ENCODE results near the gene CBARP. TPM values are rescaled to one million over a fixed set of nuclear protein-coding genes. Genes with fewer than 3 reads are reported as not detected.
A peak's percentile ranks its signal among the peaks of the same experiment; 100 is the strongest.

The CBARP gene
- total RNA-seq, 2 donors from 2014 or later, result 21.5 to 28.5 TPM

- H3K27ac ChIP-seq (ENCODE audit: low read depth, low read length), result peak overlapping the region; percentile 96
- peaks cover 23% of the 10 kb centered on the region for H3K4me1 ChIP-seq (ENCODE audit: control insufficient read depth, insufficient read depth, low read length)
- H3K9ac ChIP-seq (ENCODE audit: extremely low read depth, low read length, poor library complexity, severe bottlenecking), result peak overlapping the region; percentile 91
- peaks cover 37% of the 10 kb centered on the region for H3K4me1 Mint-ChIP-seq
- H3K4me3 ChIP-seq (ENCODE audit: low read length), result peak overlapping the region; percentile 86
- peaks cover 9% of the 10 kb centered on the region for H3K27me3 ChIP-seq (ENCODE audit: control insufficient read depth, insufficient read depth, low read length, poor library complexity, severe bottlenecking)
- peak overlapping the region; percentile 82 for H3K4me3 Mint-ChIP-seq
- TF ChIP-seq, protein P1, sequence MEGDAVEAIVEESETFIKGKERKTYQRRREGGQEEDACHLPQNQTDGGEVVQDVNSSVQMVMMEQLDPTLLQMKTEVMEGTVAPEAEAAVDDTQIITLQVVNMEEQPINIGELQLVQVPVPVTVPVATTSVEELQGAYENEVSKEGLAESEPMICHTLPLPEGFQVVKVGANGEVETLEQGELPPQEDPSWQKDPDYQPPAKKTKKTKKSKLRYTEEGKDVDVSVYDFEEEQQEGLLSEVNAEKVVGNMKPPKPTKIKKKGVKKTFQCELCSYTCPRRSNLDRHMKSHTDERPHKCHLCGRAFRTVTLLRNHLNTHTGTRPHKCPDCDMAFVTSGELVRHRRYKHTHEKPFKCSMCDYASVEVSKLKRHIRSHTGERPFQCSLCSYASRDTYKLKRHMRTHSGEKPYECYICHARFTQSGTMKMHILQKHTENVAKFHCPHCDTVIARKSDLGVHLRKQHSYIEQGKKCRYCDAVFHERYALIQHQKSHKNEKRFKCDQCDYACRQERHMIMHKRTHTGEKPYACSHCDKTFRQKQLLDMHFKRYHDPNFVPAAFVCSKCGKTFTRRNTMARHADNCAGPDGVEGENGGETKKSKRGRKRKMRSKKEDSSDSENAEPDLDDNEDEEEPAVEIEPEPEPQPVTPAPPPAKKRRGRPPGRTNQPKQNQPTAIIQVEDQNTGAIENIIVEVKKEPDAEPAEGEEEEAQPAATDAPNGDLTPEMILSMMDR (conservative IDR thresholded peaks at IDR 0.05), result no peak
- peaks cover 17% of the 10 kb centered on the region for H3K27me3 Mint-ChIP-seq (ENCODE audit: insufficient read depth)
- peak overlapping the region; percentile 97 for H3K27ac Mint-ChIP-seq
- no peaks in the 10 kb centered on the region for H3K9me3 Mint-ChIP-seq
- 36 to 66% methylated on average over 2 to 7 of the region's 8 CpGs for WGBS, 2 experiments (ENCODE audit: insufficient coverage in 1 of 2, insufficient read length in 1 of 2)
- no peaks in the 10 kb centered on the region for H3K9me3 ChIP-seq (ENCODE audit: control insufficient read depth, low read length)
- H3K36me3 ChIP-seq (ENCODE audit: control insufficient read depth, insufficient read depth, low read length), result peaks cover 42% of the 10 kb centered on the region
- H3K36me3 Mint-ChIP-seq (ENCODE audit: low read depth), result peaks cover 44% of the 10 kb centered on the region
- DNase-seq, result no peak
Measured at GRCh38 chr19:1270213-1270853, 32.5 kb upstream of the CBARP start.

- TF ChIP-seq, protein P1 (conservative IDR thresholded peaks at IDR 0.05), result no peak
- 0 to 1% methylated on average over 44 to 64 of the region's 64 CpGs for WGBS, 2 experiments (ENCODE audit: insufficient coverage in 1 of 2, insufficient read length in 1 of 2)
- peak overlapping the region; percentile 97 for H3K27ac Mint-ChIP-seq
- DNase-seq, result peak; percentile 90
- H3K9me3 ChIP-seq (ENCODE audit: control insufficient read depth, low read length), result no peaks in the 10 kb centered on the region
- H3K9me3 Mint-ChIP-seq, result no peaks in the 10 kb centered on the region
- H3K4me3 Mint-ChIP-seq, result peak overlapping the region; percentile 82
- peak overlapping the region; percentile 91 for H3K9ac ChIP-seq (ENCODE audit: extremely low read depth, low read length, poor library complexity, severe bottlenecking)
- peak overlapping the region; percentile 96 for H3K27ac ChIP-seq (ENCODE audit: low read depth, low read length)
- H3K36me3 ChIP-seq (ENCODE audit: control insufficient read depth, insufficient read depth, low read length), result peaks cover 38% of the 10 kb centered on the region
- peaks cover 40% of the 10 kb centered on the region for H3K4me1 Mint-ChIP-seq
- peaks cover 43% of the 10 kb centered on the region for H3K36me3 Mint-ChIP-seq (ENCODE audit: low read depth)
- peak overlapping the region; percentile 86 for H3K4me3 ChIP-seq (ENCODE audit: low read length)
- peaks cover 9% of the 10 kb centered on the region for H3K27me3 ChIP-seq (ENCODE audit: control insufficient read depth, insufficient read depth, low read length, poor library complexity, severe bottlenecking)
- peaks cover 17% of the 10 kb centered on the region for H3K27me3 Mint-ChIP-seq (ENCODE audit: insufficient read depth)
- peaks cover 25% of the 10 kb centered on the region for H3K4me1 ChIP-seq (ENCODE audit: control insufficient read depth, insufficient read depth, low read length)
Measured at GRCh38 chr19:1269478-1270212, 31.8 kb upstream of the CBARP start.

GRCh38 chr19:1269065-1269477 lies 31.3 kb upstream of the CBARP start, which contains the start of gene CIRBP:
CIRBP (plus strand) TSS chr19:1269332; CDS start chr19:1270934, 1,602 bp downstream.
- TF ChIP-seq, protein P1 (conservative IDR thresholded peaks at IDR 0.05), result no peak
- Mint-ChIP-seq H3K4me3 (peak within 1 kb of the TSS; percentile 82), H3K9me3 (no peaks in the 10 kb centered on the region), H3K27ac (peak within 1 kb of the TSS; percentile 97), H3K27me3 (ENCODE audit: insufficient read depth) (peaks cover 17% of the 10 kb centered on the region), H3K36me3 (ENCODE audit: low read depth) (peaks cover 39% of the 10 kb centered on the region), H3K4me1 (peaks cover 38% of the 10 kb centered on the region)
- 0% methylated on average over 27 to 50 of the region's 50 CpGs for WGBS, 2 experiments (ENCODE audit: insufficient coverage in 1 of 2, insufficient read length in 1 of 2)
- Histone ChIP-seq H3K27me3 (ENCODE audit: control insufficient read depth, insufficient read depth, low read length, poor library complexity, severe bottlenecking) (peaks cover 9% of the 10 kb centered on the region), H3K4me1 (ENCODE audit: control insufficient read depth, insufficient read depth, low read length) (peaks cover 21% of the 10 kb centered on the region), H3K4me3 (ENCODE audit: low read length) (peak within 1 kb of the TSS; percentile 86), H3K9me3 (ENCODE audit: control insufficient read depth, low read length) (no peaks in the 10 kb centered on the region), H3K36me3 (ENCODE audit: control insufficient read depth, insufficient read depth, low read length) (peaks cover 34% of the 10 kb centered on the region), H3K9ac (ENCODE audit: extremely low read depth, low read length, poor library complexity, severe bottlenecking) (peak within 1 kb of the TSS; percentile 91), H3K27ac (ENCODE audit: low read depth, low read length) (peak within 1 kb of the TSS; percentile 96)
- peak; percentile 100 for DNase-seq

Data from endodermal cell (in vitro differentiated cells).